Measurements from ENCODE around the gene CHTF18.
"Not testable (repeated sequence)": the region's sequence is repeated elsewhere in the genome, so short reads cannot be mapped to it uniquely, and the experiment has no call there.

The CHTF18 gene

DNA sequence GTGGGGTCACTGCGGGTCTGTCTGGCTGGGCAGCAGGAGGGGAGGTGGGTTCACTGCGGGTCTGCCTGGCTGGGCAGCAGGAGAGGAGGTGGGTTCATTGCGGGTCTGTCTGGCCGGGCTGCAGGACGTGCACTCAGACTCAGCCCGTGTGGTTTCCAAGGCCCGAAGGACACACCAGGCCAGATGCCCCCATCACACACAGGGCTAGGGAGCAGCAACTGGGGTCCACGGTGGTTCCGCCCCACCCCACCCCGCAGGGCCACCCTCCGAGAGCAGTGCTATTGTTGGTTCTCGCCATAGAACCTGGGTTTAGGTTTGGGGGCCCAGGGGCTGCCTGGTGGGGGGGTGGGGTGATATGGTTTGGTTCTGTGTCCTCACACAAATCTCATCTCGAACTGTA is 41.8 kb upstream of the CHTF18 start:
- Histone ChIP-seq H3K9me3 (ENCODE audit: control insufficient read depth in 5 of 5, low read length in 5 of 5) (no peaks in the 10 kb centered on the region), H3K27ac (ENCODE audit: low read depth, low read length) (no peak overlapping the region), H3K4me1 (ENCODE audit: control insufficient read depth in 5 of 5, insufficient read depth in 5 of 5, low read length in 5 of 5) (no peaks in the 10 kb centered on the region), H3K36me3 (ENCODE audit: control insufficient read depth in 5 of 5, insufficient read depth in 5 of 5, low read length in 5 of 5) (no peaks in the 10 kb centered on the region), H3K4me3 (ENCODE audit: low read depth in 1 of 5, low read length in 5 of 5) (no peak overlapping the region), H3K9ac (ENCODE audit: low read length in 5 of 5) (no peak overlapping the region), H3K27me3 (ENCODE audit: control insufficient read depth in 5 of 5, insufficient read depth in 4 of 5, low read length in 5 of 5) (peaks cover 0 to 9% (median 5%) of the 10 kb centered on the region in 5 donors)

DNA sequence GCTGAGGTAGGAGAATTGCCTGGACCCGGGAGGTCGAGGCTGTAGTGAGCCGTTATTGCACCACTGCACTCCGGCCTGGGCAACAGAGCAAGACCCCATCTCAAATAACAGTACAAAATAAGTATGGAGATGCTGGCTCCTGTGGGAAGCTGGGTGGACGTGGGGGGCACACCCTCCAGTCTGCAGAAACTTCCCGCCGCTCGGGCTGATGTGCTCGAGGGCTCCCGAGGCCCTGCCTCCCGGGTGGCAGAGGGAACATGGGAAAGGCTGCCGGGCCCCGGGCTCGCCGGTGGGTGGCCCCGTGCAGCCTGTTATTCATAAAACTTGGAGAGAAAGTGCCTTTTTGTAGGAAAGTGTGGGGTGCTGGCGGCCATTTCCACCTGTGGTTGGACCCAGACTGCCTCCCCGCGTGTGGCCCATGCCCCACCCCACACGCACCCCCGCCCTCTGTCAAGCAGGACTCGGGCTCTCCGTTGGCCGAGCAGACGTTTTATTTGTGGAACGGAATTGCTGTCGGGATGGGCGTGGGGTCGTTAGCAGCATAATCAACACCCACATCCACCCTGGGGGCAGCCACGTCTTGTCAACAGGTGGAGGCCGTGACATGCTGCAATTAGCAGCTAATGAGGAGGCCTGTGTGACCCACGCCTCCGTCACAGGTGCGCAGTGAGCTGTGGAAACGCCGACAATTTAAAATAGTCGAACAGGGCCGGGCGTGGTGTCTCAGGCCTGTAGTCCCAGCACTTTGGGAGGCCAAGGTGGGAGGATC is 40.3 kb upstream of the CHTF18 start:
- Histone ChIP-seq H3K27ac (ENCODE audit: low read depth, low read length) (no peak overlapping the region), H3K27me3 (ENCODE audit: control insufficient read depth in 5 of 5, insufficient read depth in 4 of 5, low read length in 5 of 5) (peaks cover 0 to 10% (median 4%) of the 10 kb centered on the region in 5 donors), H3K4me1 (ENCODE audit: control insufficient read depth in 5 of 5, insufficient read depth in 5 of 5, low read length in 5 of 5) (no peaks in the 10 kb centered on the region), H3K36me3 (ENCODE audit: control insufficient read depth in 5 of 5, insufficient read depth in 5 of 5, low read length in 5 of 5) (no peaks in the 10 kb centered on the region), H3K9ac (ENCODE audit: low read length in 5 of 5) (no peak overlapping the region), H3K9me3 (ENCODE audit: control insufficient read depth in 5 of 5, low read length in 5 of 5) (no peaks in the 10 kb centered on the region), H3K4me3 (ENCODE audit: low read depth in 1 of 5, low read length in 5 of 5) (no peak overlapping the region)

DNA sequence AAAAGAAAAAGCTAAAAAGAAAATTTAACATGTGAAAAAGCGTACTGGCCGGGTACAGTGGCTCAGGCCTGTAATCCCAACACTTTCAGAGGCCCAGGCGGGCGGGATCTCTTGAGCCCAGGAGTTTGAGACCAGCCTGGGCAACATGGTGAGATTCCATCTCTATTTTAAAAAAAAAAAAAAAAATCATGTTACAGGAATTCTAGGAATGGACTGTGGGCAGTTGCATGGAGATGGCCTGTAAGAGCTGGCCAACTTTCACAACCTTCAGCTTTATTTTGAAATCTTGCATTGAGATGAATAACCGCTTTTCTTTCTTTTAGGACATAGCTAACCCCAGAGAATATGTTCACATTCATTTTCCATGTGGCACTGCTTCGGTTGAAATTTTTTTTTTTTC is 39.4 kb upstream of the CHTF18 start:
- no peak overlapping the region for H3K27ac ChIP-seq (ENCODE audit: low read depth, low read length)
- H3K4me3 ChIP-seq (ENCODE audit: low read depth in 1 of 5, low read length in 5 of 5): no peak overlapping the region
- no peaks in the 10 kb centered on the region for H3K36me3 ChIP-seq (ENCODE audit: control insufficient read depth in 5 of 5, insufficient read depth in 5 of 5, low read length in 5 of 5)
- no peaks in the 10 kb centered on the region for H3K9me3 ChIP-seq (ENCODE audit: control insufficient read depth in 5 of 5, low read length in 5 of 5)
- H3K4me1 ChIP-seq (ENCODE audit: control insufficient read depth in 5 of 5, insufficient read depth in 5 of 5, low read length in 5 of 5): no peaks in the 10 kb centered on the region
- H3K9ac ChIP-seq (ENCODE audit: low read length in 5 of 5): no peak overlapping the region
- peaks cover 0 to 12% (median 2%) of the 10 kb centered on the region in 5 donors for H3K27me3 ChIP-seq (ENCODE audit: control insufficient read depth in 5 of 5, insufficient read depth in 4 of 5, low read length in 5 of 5)

DNA sequence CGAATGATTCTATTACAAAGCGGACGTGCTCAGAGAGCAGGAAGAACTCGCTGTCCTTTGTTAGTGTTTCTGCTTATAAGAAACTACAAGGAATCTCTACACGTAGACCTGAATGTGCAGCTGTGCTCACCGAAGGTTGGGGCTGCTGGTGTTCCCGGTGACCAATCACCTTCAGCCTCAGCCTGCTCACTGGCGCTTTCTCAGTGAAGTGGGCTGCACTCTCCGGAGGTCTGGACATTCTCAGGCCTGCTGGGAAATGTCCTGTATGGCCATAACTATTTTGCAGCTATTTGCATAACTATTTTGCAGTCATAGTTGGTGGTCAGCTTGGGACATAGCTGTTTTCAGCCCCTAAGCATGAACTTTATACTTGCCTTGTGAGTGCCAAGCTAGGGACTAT is 37.9 kb upstream of the CHTF18 start:
- H3K9ac ChIP-seq (ENCODE audit: low read length in 5 of 5): no peak overlapping the region
- no peaks in the 10 kb centered on the region for H3K36me3 ChIP-seq (ENCODE audit: control insufficient read depth in 5 of 5, insufficient read depth in 5 of 5, low read length in 5 of 5)
- no peak overlapping the region for H3K4me3 ChIP-seq (ENCODE audit: low read depth in 1 of 5, low read length in 5 of 5)
- no peak overlapping the region for H3K27ac ChIP-seq (ENCODE audit: low read depth, low read length)
- no peaks in the 10 kb centered on the region for H3K4me1 ChIP-seq (ENCODE audit: control insufficient read depth in 5 of 5, insufficient read depth in 5 of 5, low read length in 5 of 5)
- H3K27me3 ChIP-seq (ENCODE audit: control insufficient read depth in 5 of 5, insufficient read depth in 4 of 5, low read length in 5 of 5): peaks cover 0 to 12% (median 0%) of the 10 kb centered on the region in 5 donors
- H3K9me3 ChIP-seq (ENCODE audit: control insufficient read depth in 5 of 5, low read length in 5 of 5): no peaks in the 10 kb centered on the region

DNA sequence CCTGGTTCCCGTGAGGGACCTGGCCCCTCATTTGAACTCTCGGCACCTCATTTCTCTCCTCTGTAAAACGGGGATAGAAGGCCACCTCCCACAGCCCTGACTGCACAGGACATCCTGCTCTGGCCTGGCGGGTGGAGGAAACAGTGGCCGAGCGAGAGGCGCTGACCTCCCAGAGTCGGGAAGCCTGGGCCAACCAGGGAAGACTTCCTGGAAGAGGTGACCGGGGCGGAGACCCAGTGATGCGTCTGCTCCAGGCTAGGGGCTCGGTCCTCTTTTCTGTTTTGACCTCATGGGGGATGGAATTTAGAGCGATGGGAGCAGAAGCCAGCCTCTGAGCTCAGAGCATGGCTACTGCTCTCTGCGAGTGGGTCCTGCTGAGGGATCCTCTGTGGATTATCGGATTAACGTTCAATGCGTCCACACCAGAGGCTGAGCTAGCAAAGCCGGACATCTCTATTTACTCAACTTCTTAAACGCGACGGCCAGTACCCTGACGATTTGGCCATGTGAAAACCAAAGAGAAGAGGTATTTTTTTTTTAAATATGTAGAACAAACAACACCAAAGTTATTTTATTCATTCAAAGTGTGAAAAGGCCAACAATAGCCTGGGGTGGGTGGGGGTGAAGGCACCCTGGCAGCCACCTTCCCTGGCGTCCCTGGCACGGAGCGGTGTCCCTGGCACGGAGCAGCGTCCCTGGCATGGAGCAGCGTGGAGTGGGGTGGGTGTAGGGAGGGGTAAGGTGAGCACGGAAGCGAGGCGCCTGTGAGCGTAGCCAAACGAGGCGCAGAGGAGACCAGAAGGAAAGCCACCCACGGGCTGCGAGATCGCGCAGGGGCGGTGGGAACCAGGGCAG is 37.0 kb upstream of the CHTF18 start:
- Histone ChIP-seq H3K4me1 (ENCODE audit: control insufficient read depth in 5 of 5, insufficient read depth in 5 of 5, low read length in 5 of 5) (no peaks in the 10 kb centered on the region), H3K9me3 (ENCODE audit: control insufficient read depth in 5 of 5, low read length in 5 of 5) (peaks cover 0 to 2% (median 0%) of the 10 kb centered on the region in 5 donors), H3K27me3 (ENCODE audit: control insufficient read depth in 5 of 5, insufficient read depth in 4 of 5, low read length in 5 of 5) (peaks cover 0 to 17% (median 0%) of the 10 kb centered on the region in 5 donors), H3K36me3 (ENCODE audit: control insufficient read depth in 5 of 5, insufficient read depth in 5 of 5, low read length in 5 of 5) (no peaks in the 10 kb centered on the region), H3K4me3 (ENCODE audit: low read depth in 1 of 5, low read length in 5 of 5) (no peak overlapping the region), H3K9ac (ENCODE audit: low read length in 5 of 5) (no peak overlapping the region), H3K27ac (ENCODE audit: low read depth, low read length) (no peak overlapping the region)

DNA sequence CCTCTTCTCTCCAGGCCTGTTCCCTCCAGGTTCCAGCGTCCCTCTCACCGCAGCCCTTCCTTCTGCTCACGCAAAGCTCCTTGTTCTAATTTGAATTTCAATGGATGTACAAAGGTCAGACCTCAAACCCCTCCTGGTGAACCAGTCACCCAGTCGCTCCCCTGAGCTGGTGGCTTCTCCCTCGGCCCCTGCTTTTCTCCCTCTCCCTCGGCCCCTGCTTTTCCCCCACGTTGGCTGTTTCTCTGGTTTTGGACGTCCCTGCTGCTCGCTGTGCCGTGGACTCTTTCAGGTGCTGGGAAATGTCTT is 36.5 kb upstream of the CHTF18 start:
- Histone ChIP-seq H3K27ac (ENCODE audit: low read depth, low read length) (no peak overlapping the region), H3K9me3 (ENCODE audit: control insufficient read depth in 5 of 5, low read length in 5 of 5) (peaks cover 0 to 5% (median 0%) of the 10 kb centered on the region in 5 donors), H3K4me3 (ENCODE audit: low read depth in 1 of 5, low read length in 5 of 5) (no peak overlapping the region), H3K9ac (ENCODE audit: low read length in 5 of 5) (no peak overlapping the region), H3K4me1 (ENCODE audit: control insufficient read depth in 5 of 5, insufficient read depth in 5 of 5, low read length in 5 of 5) (no peaks in the 10 kb centered on the region), H3K27me3 (ENCODE audit: control insufficient read depth in 5 of 5, insufficient read depth in 4 of 5, low read length in 5 of 5) (peaks cover 0 to 17% (median 0%) of the 10 kb centered on the region in 5 donors), H3K36me3 (ENCODE audit: control insufficient read depth in 5 of 5, insufficient read depth in 5 of 5, low read length in 5 of 5) (no peaks in the 10 kb centered on the region)

DNA sequence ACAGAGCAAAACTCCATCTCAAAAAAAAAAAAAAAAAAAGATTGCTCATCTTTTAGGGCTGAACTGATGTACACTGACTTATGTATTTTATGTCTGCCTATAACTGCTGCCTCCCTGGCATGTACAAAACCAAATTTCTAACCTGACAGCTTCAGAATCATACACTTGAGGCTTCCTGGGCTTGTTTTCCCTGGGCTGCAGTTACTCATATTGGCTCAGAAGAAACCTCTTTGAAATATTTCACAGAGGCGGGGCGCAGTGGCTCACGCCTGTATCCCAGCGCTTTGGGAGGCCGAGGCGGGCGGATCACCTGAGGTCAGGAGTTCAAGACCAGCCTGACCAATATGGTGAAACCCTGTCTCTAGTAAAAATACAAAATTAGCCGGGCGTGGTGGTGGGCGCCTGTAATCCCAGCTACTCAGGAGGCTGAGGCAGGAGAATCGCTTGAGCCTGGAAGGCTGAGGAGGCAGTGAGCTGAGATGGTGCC is 34.3 kb upstream of the CHTF18 start:
- not testable (repeated sequence) for H3K36me3 ChIP-seq (ENCODE audit: control insufficient read depth in 5 of 5, insufficient read depth in 5 of 5, low read length in 5 of 5); H3K27ac ChIP-seq (ENCODE audit: low read depth, low read length); H3K9me3 ChIP-seq (ENCODE audit: control insufficient read depth in 5 of 5, low read length in 5 of 5); H3K9ac ChIP-seq (ENCODE audit: low read length in 5 of 5); H3K4me3 ChIP-seq (ENCODE audit: low read depth in 1 of 5, low read length in 5 of 5); H3K4me1 ChIP-seq (ENCODE audit: control insufficient read depth in 5 of 5, insufficient read depth in 5 of 5, low read length in 5 of 5)
- H3K27me3 ChIP-seq (ENCODE audit: control insufficient read depth in 5 of 5, insufficient read depth in 4 of 5, low read length in 5 of 5): peaks cover 0 to 17% (median 0%) of the 10 kb centered on the region in 5 donors

DNA sequence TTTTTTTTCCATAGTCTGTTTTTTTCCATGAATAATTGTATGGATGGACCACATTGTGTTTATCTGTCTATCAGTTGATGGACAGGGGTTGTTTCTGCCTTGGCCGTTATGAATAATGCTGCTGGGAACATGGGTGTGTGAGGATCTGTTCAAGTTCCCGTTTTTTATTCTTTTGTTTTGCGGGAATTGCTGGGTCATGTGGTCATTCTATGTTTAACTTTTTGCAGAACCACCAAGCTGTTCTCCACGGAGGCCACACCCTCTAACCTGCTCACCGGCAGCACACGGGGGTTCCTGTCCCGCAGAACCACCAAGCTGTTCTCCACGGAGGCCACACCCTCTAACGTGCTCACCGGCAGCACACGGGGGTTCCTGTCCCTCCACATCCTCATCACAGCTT is 33.8 kb upstream of the CHTF18 start:
- no peak overlapping the region for H3K9ac ChIP-seq (ENCODE audit: low read length in 5 of 5)
- no peak overlapping the region for H3K4me3 ChIP-seq (ENCODE audit: low read depth in 1 of 5, low read length in 5 of 5)
- H3K27ac ChIP-seq (ENCODE audit: low read depth, low read length): no peak overlapping the region
- peaks cover 0 to 5% (median 0%) of the 10 kb centered on the region in 5 donors for H3K9me3 ChIP-seq (ENCODE audit: control insufficient read depth in 5 of 5, low read length in 5 of 5)
- H3K27me3 ChIP-seq (ENCODE audit: control insufficient read depth in 5 of 5, insufficient read depth in 4 of 5, low read length in 5 of 5): peaks cover 0 to 17% (median 0%) of the 10 kb centered on the region in 5 donors
- H3K36me3 ChIP-seq (ENCODE audit: control insufficient read depth in 5 of 5, insufficient read depth in 5 of 5, low read length in 5 of 5): no peaks in the 10 kb centered on the region
- H3K4me1 ChIP-seq (ENCODE audit: control insufficient read depth in 5 of 5, insufficient read depth in 5 of 5, low read length in 5 of 5): no peaks in the 10 kb centered on the region

DNA sequence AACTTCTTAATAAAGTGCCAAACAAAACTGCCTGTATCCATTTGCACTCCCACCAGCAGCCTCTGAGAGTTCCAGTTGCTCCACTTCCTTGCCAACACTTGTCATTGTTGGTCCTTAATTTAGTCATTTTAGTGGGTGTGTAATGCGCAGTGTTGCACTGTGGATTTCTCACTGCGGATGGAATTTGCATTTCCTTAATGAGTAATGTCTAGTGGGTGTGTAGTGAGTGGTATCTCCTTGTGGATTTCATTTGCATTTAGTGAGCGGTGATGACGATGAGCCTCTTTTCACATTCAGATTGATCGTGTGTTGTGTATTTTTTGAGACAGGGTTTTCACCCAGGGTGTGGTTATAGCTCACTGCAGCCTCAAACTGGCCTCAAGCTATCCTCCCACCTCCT is 32.0 kb upstream of the CHTF18 start:
- Histone ChIP-seq H3K27me3 (ENCODE audit: control insufficient read depth in 5 of 5, insufficient read depth in 4 of 5, low read length in 5 of 5) (peaks cover 0 to 16% (median 3%) of the 10 kb centered on the region in 5 donors), H3K27ac (ENCODE audit: low read depth, low read length) (no peak overlapping the region), H3K9ac (ENCODE audit: low read length in 5 of 5) (no peak overlapping the region), H3K36me3 (ENCODE audit: control insufficient read depth in 5 of 5, insufficient read depth in 5 of 5, low read length in 5 of 5) (no peaks in the 10 kb centered on the region), H3K4me3 (ENCODE audit: low read depth in 1 of 5, low read length in 5 of 5) (no peak overlapping the region), H3K9me3 (ENCODE audit: control insufficient read depth in 5 of 5, low read length in 5 of 5) (peaks cover 0 to 5% (median 0%) of the 10 kb centered on the region in 5 donors), H3K4me1 (ENCODE audit: control insufficient read depth in 5 of 5, insufficient read depth in 5 of 5, low read length in 5 of 5) (no peaks in the 10 kb centered on the region)
